Erythroblast (primary cell): Measurements from ENCODE around the gene SPIN4.

Experiments
- GATA1 ChIP-seq: IDR thresholded peaks from 2 replicates; pipeline ENCODE4 v1.6.1; 2011; ENCODE audit warnings: low read depth, mild to moderate bottlenecking, control low read depth, low read length, moderate library complexity
- POLR2A ChIP-seq: IDR thresholded peaks from 2 replicates; pipeline ENCODE4 v1.6.1; 2011; ENCODE audit warnings: mild to moderate bottlenecking, low read length

DNA sequence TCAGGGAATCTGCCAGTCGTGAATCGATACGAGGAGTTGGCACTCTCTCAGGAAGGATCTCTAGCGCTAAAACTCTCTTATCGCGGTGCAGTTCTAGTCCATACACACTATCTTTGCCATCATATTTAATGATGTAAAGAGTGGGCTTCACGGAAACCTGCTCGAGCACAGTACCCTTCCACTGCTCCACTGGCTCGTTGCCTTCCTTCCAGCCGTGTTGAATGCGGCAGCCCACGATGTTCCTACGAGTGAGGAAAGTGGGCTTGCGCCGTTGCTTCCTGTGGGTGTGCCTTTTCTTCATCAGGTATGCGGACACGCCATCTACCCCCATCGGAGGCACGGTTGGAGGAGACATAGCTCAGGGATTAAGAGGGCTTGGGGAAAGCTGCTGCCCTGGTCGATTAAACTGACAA, 661 bp downstream of the SPIN4 start:
- TF ChIP-seq POLR2A (no peak), GATA1 (no peak)
